Activated B cell treated with CpG ODN at 0.5 μM for 24 hours (primary cell): ENCODE results near the gene ARHGAP15. TPM values are rescaled to one million over a fixed set of nuclear protein-coding genes. Genes with fewer than 3 reads are reported as not detected.

Experiments
- ATAC-seq: fragments of 200-7000 bp; cut with Tn5 transposase; one replicate; pipeline ENCODE4 v1.10.0; 2021; ENCODE audit warnings: low read depth, mild to moderate bottlenecking, moderate library complexity
- CTCF ChIA-PET: fragments of 350-600 bp; sonication (Branson Sonifier 250); formaldehyde crosslinking; loops from one replicate; lab custom pipeline; 2021; ENCODE audit warnings: antibody characterized with exemption; lab: Charles Lee
- POLR2A ChIA-PET: fragments of 350-600 bp; sonication (Branson Sonifier 250); formaldehyde crosslinking; loops from one replicate; lab custom pipeline; 2021; ENCODE audit warnings: antibody characterized with exemption; lab: Charles Lee
- DNase-seq: peaks from one replicate; pipeline ENCODE4 v3.0.0; 2022
- H3K27ac Mint-ChIP-seq: one replicate; pipeline ENCODE4 v1.8.0; 2020; ENCODE audit warnings: mixed read lengths
- H3K27me3 Mint-ChIP-seq: one replicate; pipeline ENCODE4 v1.8.0; 2021; ENCODE audit warnings: mixed read lengths
- H3K36me3 Mint-ChIP-seq: one replicate; pipeline ENCODE4 v1.8.0; 2021; ENCODE audit warnings: low read depth, mixed read lengths
- H3K4me1 Mint-ChIP-seq: one replicate; pipeline ENCODE4 v1.8.0; 2021; ENCODE audit warnings: mixed read lengths
- H3K4me3 Mint-ChIP-seq: one replicate; pipeline ENCODE4 v1.8.0; 2020; ENCODE audit warnings: mild to moderate bottlenecking, mixed read lengths
- H3K9me3 Mint-ChIP-seq: one replicate; pipeline ENCODE4 v1.8.0; 2020; ENCODE audit warnings: mixed read lengths
- CTCF ChIP-seq: fragments of 200-600 bp; IDR thresholded peaks from one replicate; pipeline ENCODE4 v1.8.0; 2022; ENCODE audit warnings: antibody characterized with exemption, mild to moderate bottlenecking
- intact Hi-C: fragments of 100-400 bp; cut with micrococcal nuclease; formaldehyde crosslinking; loops from one replicate; pipeline ENCODE4 v1.15.1; 2024
- total RNA-seq: library from RNA; stranded (reverse); gene quantifications from 2 replicates; pipeline ENCODE4 v1.2.3, GENCODE V29; 2022

The ARHGAP15 gene
- total RNA-seq, 1 donor from 2014 or later = 112 TPM

- Mint-ChIP-seq H3K9me3 (peaks cover 2% of the 10 kb centered on the region), H3K4me3 (peak overlapping the region; percentile 61), H3K36me3 (peaks cover 28% of the 10 kb centered on the region), H3K27ac (peak overlapping the region; percentile 50), H3K4me1 (peaks cover 67% of the 10 kb centered on the region), H3K27me3 (no peaks in the 10 kb centered on the region)
- ChIA-PET CTCF (interaction anchor here (1.0 to 5.3 kb wide), 4 partner anchors 9 to 90 kb away, joined by 3 to 28 read pairs (median 9); no protein-coding TSS in a partner anchor), POLR2A (interaction anchor here (0.8 to 7.0 kb wide), 4 partner anchors 9 to 26 kb away, joined by 3 to 66 read pairs (median 4); no protein-coding TSS in a partner anchor)
- DNase-seq (no peak), ATAC-seq (no peak)
- intact Hi-C loops = no loop called here
- no peak for TF ChIP-seq CTCF
These were observed 3.1 kb downstream of the ARHGAP15 start for GRCh38 chr2:143132355-143132754.

- no peak for TF ChIP-seq CTCF
- intact Hi-C loops = no loop called here
- ChIA-PET CTCF (interaction anchor here (1.2 to 1.6 kb wide), 2 partner anchors 21 to 28 kb away, joined by 4 read pairs; no protein-coding TSS in a partner anchor), POLR2A (interaction anchor here (0.7 kb wide), 2 partner anchors 10 to 21 kb away, joined by 3 to 9 read pairs; no protein-coding TSS in a partner anchor)
- ATAC-seq (no peak), DNase-seq (no peak)
- peaks cover 73% of the 10 kb centered on the region for H3K4me1 Mint-ChIP-seq
- peaks cover 2% of the 10 kb centered on the region for H3K9me3 Mint-ChIP-seq
- H3K27me3 Mint-ChIP-seq = no peaks in the 10 kb centered on the region
- H3K36me3 Mint-ChIP-seq = peaks cover 28% of the 10 kb centered on the region
- no peak overlapping the region for H3K4me3 Mint-ChIP-seq
- H3K27ac Mint-ChIP-seq = no peak overlapping the region
These were observed 4.6 kb downstream of the ARHGAP15 start for GRCh38 chr2:143133783-143134182.

GRCh38 chr2:143138292-143138691 is 9.1 kb downstream of the ARHGAP15 start:
- Mint-ChIP-seq H3K27me3 (no peaks in the 10 kb centered on the region), H3K4me1 (peaks cover 87% of the 10 kb centered on the region), H3K9me3 (peaks cover 2% of the 10 kb centered on the region), H3K4me3 (no peak overlapping the region), H3K36me3 (peaks cover 23% of the 10 kb centered on the region), H3K27ac (peak overlapping the region; percentile 25)
- ATAC-seq (no peak), DNase-seq (no peak)
- TF ChIP-seq CTCF = no peak
- ChIA-PET CTCF (interaction anchor here (1.0 to 1.3 kb wide), 2 partner anchors 23 to 24 kb away, joined by 3 to 4 read pairs; no protein-coding TSS in a partner anchor), POLR2A (interaction anchor here (1.3 to 1.7 kb wide), 2 partner anchors 10 kb away, joined by 3 to 8 read pairs; partner anchors contain the start of gene ARHGAP15)
- intact Hi-C loops = no loop called here

- Mint-ChIP-seq H3K27me3 (no peaks in the 10 kb centered on the region), H3K27ac (peak overlapping the region; percentile 89), H3K4me1 (peaks cover 95% of the 10 kb centered on the region), H3K36me3 (peaks cover 30% of the 10 kb centered on the region), H3K4me3 (peak overlapping the region; percentile 58), H3K9me3 (no peaks in the 10 kb centered on the region)
- ChIA-PET CTCF (interaction anchor here (1.3 to 2.3 kb wide), 4 partner anchors 22 to 106 kb away, joined by 3 to 9 read pairs (median 4); no protein-coding TSS in a partner anchor), POLR2A (interaction anchor here (1.6 to 5.5 kb wide), 2 partner anchors 10 to 12 kb away, joined by 6 to 66 read pairs; partner anchors contain the start of gene ARHGAP15)
- no peak for TF ChIP-seq CTCF
- intact Hi-C loops = loop anchor here (2.0 kb wide), 1 partner anchor 15 kb away; no protein-coding TSS in a partner anchor
- no peak for ATAC-seq
- DNase-seq = no peak
These were observed 10.7 kb downstream of the ARHGAP15 start for GRCh38 chr2:143139835-143140393.
